ENCODE results near the gene PDE2A. TPM values are rescaled to one million over a fixed set of nuclear protein-coding genes. Genes with fewer than 3 reads are reported as not detected.
A peak's percentile ranks its signal among the peaks of the same experiment; 100 is the strongest.

Gene PDE2A
- total RNA-seq, 4 donors from 2014 or later = 13.4 to 26.6 (median 21.9) TPM

DNA sequence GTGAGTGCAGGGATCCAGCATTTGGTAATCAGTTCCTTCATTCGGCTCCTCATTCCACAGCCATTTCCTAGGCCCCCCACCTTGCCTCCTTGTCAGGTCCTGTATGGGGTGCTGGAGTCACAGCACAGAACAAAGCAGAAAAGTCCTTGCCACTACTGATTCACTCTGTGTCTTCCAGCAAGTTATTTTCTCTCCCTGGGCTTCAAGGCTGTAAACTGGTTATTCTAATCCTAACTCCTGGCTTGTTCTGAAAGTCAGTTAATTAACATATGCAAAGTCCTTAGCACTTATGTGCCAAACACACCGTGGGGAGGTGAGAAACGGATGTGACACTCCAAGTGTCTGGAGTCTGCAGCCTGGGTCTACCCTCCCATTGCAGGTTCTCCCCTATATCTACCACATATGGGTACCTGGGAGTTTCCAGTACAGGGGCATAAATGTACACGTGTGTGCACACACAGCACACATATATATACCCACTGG, 30.6 kb upstream of the PDE2A start:
- TF ChIP-seq POLR2A (IDR thresholded peaks at IDR 0.05) = no peak
- TF ChIP-seq, protein P1, sequence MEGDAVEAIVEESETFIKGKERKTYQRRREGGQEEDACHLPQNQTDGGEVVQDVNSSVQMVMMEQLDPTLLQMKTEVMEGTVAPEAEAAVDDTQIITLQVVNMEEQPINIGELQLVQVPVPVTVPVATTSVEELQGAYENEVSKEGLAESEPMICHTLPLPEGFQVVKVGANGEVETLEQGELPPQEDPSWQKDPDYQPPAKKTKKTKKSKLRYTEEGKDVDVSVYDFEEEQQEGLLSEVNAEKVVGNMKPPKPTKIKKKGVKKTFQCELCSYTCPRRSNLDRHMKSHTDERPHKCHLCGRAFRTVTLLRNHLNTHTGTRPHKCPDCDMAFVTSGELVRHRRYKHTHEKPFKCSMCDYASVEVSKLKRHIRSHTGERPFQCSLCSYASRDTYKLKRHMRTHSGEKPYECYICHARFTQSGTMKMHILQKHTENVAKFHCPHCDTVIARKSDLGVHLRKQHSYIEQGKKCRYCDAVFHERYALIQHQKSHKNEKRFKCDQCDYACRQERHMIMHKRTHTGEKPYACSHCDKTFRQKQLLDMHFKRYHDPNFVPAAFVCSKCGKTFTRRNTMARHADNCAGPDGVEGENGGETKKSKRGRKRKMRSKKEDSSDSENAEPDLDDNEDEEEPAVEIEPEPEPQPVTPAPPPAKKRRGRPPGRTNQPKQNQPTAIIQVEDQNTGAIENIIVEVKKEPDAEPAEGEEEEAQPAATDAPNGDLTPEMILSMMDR (IDR thresholded peaks at IDR 0.05 in 4 of 5, conservative IDR thresholded peaks at IDR 0.05 in 1 of 5) = no peak
- no peak overlapping the region for H3K4me3 ChIP-seq
- H3K36me3 ChIP-seq = peaks cover 0 to 64% of the 10 kb centered on the region in 2 donors
- ATAC-seq (no peak), DNase-seq (no peak)
- in situ Hi-C loops (cut with MboI; ENCODE audit: low sequenced_read_pairs in 4 of 4) (loop anchor here in 1 of 4 donors (25.0 kb wide), 1 partner anchor 482 kb away; no protein-coding TSS in a partner anchor), intact Hi-C loops (cut with DNase I; ENCODE audit: low total_unique reads) (no loop called here)
- H3K27ac ChIP-seq = no peak overlapping the region
- H3K27me3 ChIP-seq = no peaks in the 10 kb centered on the region
- H3K9me3 ChIP-seq = no peaks in the 10 kb centered on the region
- H3K4me1 ChIP-seq = peaks cover 0 to 5% of the 10 kb centered on the region in 2 donors

DNA sequence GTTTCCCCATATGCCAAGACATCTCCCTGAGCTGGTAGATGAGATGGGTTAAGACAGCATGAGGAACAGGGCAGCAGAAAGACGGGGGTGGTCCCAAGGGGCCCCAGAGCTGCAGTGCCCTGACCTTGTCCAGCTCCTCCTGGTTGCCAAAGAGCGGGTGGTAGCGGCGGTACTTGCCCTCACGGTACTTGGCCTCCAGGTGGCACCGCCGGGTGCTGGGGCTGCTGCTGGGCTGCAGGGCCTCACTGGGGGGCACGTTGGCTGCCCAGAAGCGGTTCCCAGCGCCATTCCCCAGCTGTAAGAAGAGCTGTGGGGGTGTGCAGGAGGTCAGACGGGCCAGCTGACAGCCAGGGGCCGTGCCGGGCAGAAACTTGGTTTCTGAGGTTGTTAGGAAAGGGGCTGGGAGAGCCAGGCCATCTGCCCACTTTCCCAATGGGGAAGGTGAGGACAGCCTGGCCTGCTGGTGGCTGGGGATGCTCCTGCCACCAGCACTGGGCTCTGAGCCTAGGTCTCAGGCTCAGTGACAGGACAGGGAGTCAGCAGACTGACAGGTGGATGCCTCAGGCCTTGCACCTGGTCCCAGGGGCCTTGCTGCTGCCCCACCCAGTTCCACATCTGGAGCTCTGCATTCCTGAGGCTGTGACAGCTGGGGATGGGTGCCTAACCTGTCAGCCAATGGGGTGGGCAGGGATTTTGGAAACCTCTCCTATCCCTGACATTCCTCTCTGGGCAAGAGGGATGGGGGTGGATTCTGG, 30.0 kb upstream of the PDE2A start:
- in situ Hi-C loops (cut with MboI; ENCODE audit: low sequenced_read_pairs in 4 of 4) (loop anchor here in 1 of 4 donors (25.0 kb wide), 1 partner anchor 483 kb away; no protein-coding TSS in a partner anchor), intact Hi-C loops (cut with DNase I; ENCODE audit: low total_unique reads) (no loop called here)
- Histone ChIP-seq H3K36me3 (peaks cover 0 to 64% of the 10 kb centered on the region in 2 donors), H3K27ac (no peak overlapping the region), H3K4me1 (peaks cover 0 to 5% of the 10 kb centered on the region in 2 donors), H3K4me3 (no peak overlapping the region), H3K27me3 (no peaks in the 10 kb centered on the region), H3K9me3 (no peaks in the 10 kb centered on the region)
- no peak for TF ChIP-seq POLR2A (IDR thresholded peaks at IDR 0.05)
- TF ChIP-seq, protein P1 (IDR thresholded peaks at IDR 0.05 in 4 of 5, conservative IDR thresholded peaks at IDR 0.05 in 1 of 5) = no peak
- ATAC-seq = no peak
- DNase-seq = no peak

DNA sequence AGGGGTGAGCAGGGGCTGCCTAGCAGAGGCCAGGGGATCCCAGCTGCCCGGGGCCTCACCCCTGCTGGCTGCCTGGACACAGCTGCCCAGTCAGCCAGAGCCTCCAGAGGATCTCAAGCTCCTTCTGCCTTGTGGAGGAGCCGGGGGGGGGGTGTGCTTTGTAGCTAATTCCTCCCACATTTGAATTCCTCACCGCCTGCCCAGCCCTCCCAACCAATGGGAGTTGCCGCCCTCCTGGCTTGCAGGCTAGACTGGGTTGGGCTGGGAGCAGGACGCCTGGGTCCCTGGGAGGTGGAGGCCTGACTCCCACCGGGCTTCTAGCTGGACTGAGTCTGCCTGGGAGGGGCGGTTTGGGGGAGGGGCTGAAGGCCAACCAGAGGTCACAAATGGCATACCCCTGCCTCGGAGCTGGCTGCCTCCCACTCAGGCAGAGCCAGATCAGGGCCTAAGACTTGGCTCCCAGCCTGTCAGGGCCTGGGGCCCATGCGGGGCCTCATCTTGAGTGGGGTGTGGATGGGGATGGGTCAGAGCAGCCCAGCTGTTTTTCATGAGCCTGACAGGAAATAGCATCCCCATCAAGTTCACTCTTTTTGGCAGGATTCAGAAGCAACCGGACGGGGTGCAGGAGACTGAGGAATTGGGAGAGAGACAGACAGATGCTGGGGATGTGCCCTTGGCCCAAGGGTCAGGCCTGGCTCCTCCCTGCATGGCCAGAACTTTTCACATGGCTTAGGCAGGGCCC, 29.2 kb upstream of the PDE2A start:
- intact Hi-C loops (cut with DNase I; ENCODE audit: low total_unique reads) (no loop called here), in situ Hi-C loops (cut with MboI; ENCODE audit: low sequenced_read_pairs in 4 of 4) (loop anchor here in 1 of 4 donors (25.0 kb wide), 1 partner anchor 484 kb away; no protein-coding TSS in a partner anchor)
- H3K4me3 ChIP-seq = peak overlapping the region in 1 of 4 donors; percentile 4
- ATAC-seq = peak; percentile 32 to 38
- peak overlapping the region; percentile 26 to 56 (median 30) for H3K27ac ChIP-seq
- peak in 1 of 2 donors; percentile 60 for DNase-seq
- H3K36me3 ChIP-seq = peaks cover 0 to 66% of the 10 kb centered on the region in 2 donors
- no peaks in the 10 kb centered on the region for H3K27me3 ChIP-seq
- no peaks in the 10 kb centered on the region for H3K9me3 ChIP-seq
- peaks cover 0 to 5% of the 10 kb centered on the region in 2 donors for H3K4me1 ChIP-seq
- TF ChIP-seq, protein P1 (IDR thresholded peaks at IDR 0.05 in 4 of 5, conservative IDR thresholded peaks at IDR 0.05 in 1 of 5) = no peak
- TF ChIP-seq POLR2A (IDR thresholded peaks at IDR 0.05) = no peak

DNA sequence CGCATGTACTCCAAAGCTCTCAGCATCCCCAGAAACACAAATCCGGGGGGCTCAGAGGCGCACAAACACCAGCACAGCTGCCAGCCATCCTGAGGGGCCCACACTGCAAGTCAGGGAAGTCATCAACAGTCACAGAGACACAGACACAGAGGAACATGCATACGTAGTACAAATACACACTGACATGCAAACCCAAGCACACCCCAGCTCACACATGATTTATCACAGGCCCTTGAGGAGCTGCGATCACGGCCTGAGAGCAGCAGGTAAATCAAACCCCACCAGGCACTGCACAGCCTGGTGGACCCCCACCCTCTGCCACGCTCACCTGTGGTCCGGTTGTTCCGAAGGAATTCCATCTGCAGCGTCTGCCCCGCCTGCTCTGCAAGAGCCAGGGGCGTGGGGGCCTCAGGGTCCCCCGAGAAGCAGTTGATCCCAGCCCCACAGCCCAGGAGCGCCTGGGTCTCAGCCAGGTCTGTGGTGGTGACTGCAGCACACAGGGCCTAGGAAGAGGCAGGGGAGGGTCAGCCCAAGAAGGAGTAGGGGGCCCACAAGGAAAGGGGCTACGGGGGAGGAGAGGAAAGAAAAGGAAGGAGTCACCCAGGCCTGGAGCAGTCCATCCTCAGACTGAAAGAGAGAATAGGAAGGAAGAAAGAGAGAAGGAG, 28.5 kb upstream of the PDE2A start:
- no peaks in the 10 kb centered on the region for H3K27me3 ChIP-seq
- H3K36me3 ChIP-seq = peaks cover 0 to 65% of the 10 kb centered on the region in 2 donors
- in situ Hi-C loops (cut with MboI; ENCODE audit: low sequenced_read_pairs in 4 of 4) (loop anchor here in 1 of 4 donors (25.0 kb wide), 1 partner anchor 485 kb away; no protein-coding TSS in a partner anchor), intact Hi-C loops (cut with DNase I; ENCODE audit: low total_unique reads) (no loop called here)
- DNase-seq (no peak), ATAC-seq (no peak)
- H3K4me1 ChIP-seq = peaks cover 0 to 5% of the 10 kb centered on the region in 2 donors
- H3K27ac ChIP-seq = peak overlapping the region; percentile 20 to 41 (median 28)
- H3K9me3 ChIP-seq = no peaks in the 10 kb centered on the region
- H3K4me3 ChIP-seq = peak overlapping the region in 1 of 4 donors; percentile 4
- no peak for TF ChIP-seq POLR2A (IDR thresholded peaks at IDR 0.05)
- TF ChIP-seq, protein P1 (IDR thresholded peaks at IDR 0.05 in 4 of 5, conservative IDR thresholded peaks at IDR 0.05 in 1 of 5) = no peak

Measured in gastrocnemius medialis (tissue), 4 donors.